ENCODE data around the gene TSKU.

DNA sequence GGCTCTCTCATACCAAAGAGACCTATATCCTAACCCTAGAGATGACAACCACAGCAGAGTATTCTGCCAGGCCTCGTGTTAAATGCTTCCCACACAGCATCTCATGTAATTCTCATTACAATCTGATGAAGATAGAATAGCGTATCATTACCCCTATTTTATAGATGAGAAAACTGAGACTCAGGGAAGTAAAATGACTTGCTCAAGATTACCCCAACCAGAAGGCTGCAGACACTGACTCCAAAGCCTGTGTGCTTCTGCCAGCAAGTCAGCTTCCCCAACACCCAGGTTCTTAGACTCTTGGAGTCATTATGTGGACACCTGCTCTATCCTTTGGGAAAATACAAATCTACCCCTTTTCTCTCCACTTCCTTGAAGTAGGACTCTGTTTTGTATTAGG lies 23.6 kb upstream of the TSKU start:
- TF ChIP-seq, protein P1, sequence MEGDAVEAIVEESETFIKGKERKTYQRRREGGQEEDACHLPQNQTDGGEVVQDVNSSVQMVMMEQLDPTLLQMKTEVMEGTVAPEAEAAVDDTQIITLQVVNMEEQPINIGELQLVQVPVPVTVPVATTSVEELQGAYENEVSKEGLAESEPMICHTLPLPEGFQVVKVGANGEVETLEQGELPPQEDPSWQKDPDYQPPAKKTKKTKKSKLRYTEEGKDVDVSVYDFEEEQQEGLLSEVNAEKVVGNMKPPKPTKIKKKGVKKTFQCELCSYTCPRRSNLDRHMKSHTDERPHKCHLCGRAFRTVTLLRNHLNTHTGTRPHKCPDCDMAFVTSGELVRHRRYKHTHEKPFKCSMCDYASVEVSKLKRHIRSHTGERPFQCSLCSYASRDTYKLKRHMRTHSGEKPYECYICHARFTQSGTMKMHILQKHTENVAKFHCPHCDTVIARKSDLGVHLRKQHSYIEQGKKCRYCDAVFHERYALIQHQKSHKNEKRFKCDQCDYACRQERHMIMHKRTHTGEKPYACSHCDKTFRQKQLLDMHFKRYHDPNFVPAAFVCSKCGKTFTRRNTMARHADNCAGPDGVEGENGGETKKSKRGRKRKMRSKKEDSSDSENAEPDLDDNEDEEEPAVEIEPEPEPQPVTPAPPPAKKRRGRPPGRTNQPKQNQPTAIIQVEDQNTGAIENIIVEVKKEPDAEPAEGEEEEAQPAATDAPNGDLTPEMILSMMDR (IDR thresholded peaks at IDR 0.05): no peak
- TF ChIP-seq POLR2A (IDR thresholded peaks at IDR 0.05) (no peak), POLR2AphosphoS5 (IDR thresholded peaks at IDR 0.05) (no peak), EP300 (IDR thresholded peaks at IDR 0.05; ENCODE audit: low read depth) (no peak)

Data from transverse colon (tissue), 4 donors.